MCF 10A (cell line): ENCODE data around the gene RASSF5. TPM values are rescaled to one million over a fixed set of nuclear protein-coding genes. Genes with fewer than 3 reads are reported as not detected.

Experiments
- BruUV-seq: library from RNA; stranded (reverse); fragments of 400-500 nt; replicated peaks from 2 replicates; lab custom pipeline; 2021; lab: Mats Ljungman, UMichigan
- CTCF ChIA-PET: fragments of 300-600 bp; sonication (Branson Sonifier 250); formaldehyde crosslinking; extraction: SDS; loops from one replicate; lab custom pipeline; 2021; ENCODE audit warnings: antibody characterized with exemption, inconsistent platforms; lab: Yijun Ruan, JAX
- POLR2A ChIA-PET: fragments of 300-600, 350-650 bp; sonication (Branson Sonifier 250); formaldehyde crosslinking; extraction: SDS; loops from one replicate; lab custom pipeline; 2020; ENCODE audit warnings: antibody characterized with exemption, inconsistent platforms; lab: Yijun Ruan, JAX
- DNase-seq: peaks from one replicate; pipeline ENCODE4 v3.0.0-alpha.2; 2018; ENCODE audit not compliant: unreplicated experiment
- H3K27ac Mint-ChIP-seq: one replicate; pipeline ENCODE4 v1.8.0; 2022; ENCODE audit warnings: mild to moderate bottlenecking, low read depth, mixed read lengths; ENCODE audit not compliant: unreplicated experiment
- H3K27me3 Mint-ChIP-seq: one replicate; pipeline ENCODE4 v1.8.0; 2022; ENCODE audit warnings: mixed read lengths; ENCODE audit not compliant: insufficient read depth, unreplicated experiment
- H3K36me3 Mint-ChIP-seq: one replicate; pipeline ENCODE4 v1.8.0; 2022; ENCODE audit warnings: mild to moderate bottlenecking, moderate library complexity, mixed read lengths; ENCODE audit not compliant: insufficient read depth, unreplicated experiment
- H3K4me1 Mint-ChIP-seq: one replicate; pipeline ENCODE4 v1.8.0; 2022; ENCODE audit warnings: mixed read lengths; ENCODE audit not compliant: insufficient read depth, unreplicated experiment
- H3K4me3 Mint-ChIP-seq: one replicate; pipeline ENCODE4 v1.8.0; 2022; ENCODE audit warnings: mild to moderate bottlenecking, moderate library complexity, mixed read lengths; ENCODE audit not compliant: unreplicated experiment
- H3K9me3 Mint-ChIP-seq: one replicate; pipeline ENCODE4 v1.8.0; 2022; ENCODE audit warnings: mixed read lengths; ENCODE audit not compliant: unreplicated experiment
- CTCF ChIP-seq: fragments of 200-600 bp; IDR thresholded peaks from one replicate; pipeline ENCODE4 v1.8.0; 2022; ENCODE audit warnings: antibody characterized with exemption, mild to moderate bottlenecking; ENCODE audit not compliant: unreplicated experiment
- intact Hi-C: fragments of 100-400 bp; cut with micrococcal nuclease; formaldehyde crosslinking; loops from 2 replicates; pipeline ENCODE4 v1.14.1; 2022
- total RNA-seq: library from RNA; stranded (reverse); gene quantifications from 2 replicates; pipeline ENCODE4 v1.2.3, GENCODE V29; 2022

RASSF5 gene
- total RNA-seq, 1 experiment from 2014 or later, result 8.3 TPM

GRCh38 chr1:206514813-206515387 lies 7.6 kb downstream of the RASSF5 start:
- TF ChIP-seq CTCF, result no peak
- no TSS peak for BruUV-seq
- H3K27ac Mint-ChIP-seq, result peak overlapping the region; percentile 99
- ChIA-PET POLR2A (interaction anchor here (0.6 to 2.1 kb wide), 8 partner anchors 9 to 146 kb away, joined by 3 to 13 read pairs (median 4); partner anchors contain the start of gene IKBKE), CTCF (interaction anchor here (0.7 to 2.3 kb wide), 9 partner anchors 9 to 211 kb away, joined by 3 to 15 read pairs (median 3); no protein-coding TSS in a partner anchor)
- H3K27me3 Mint-ChIP-seq, result no peaks in the 10 kb centered on the region
- intact Hi-C loops, result no loop called here
- no peaks in the 10 kb centered on the region for H3K36me3 Mint-ChIP-seq
- DNase-seq, result peak; percentile 70
- H3K4me1 Mint-ChIP-seq, result peaks cover 60% of the 10 kb centered on the region
- no peaks in the 10 kb centered on the region for H3K9me3 Mint-ChIP-seq
- peak overlapping the region; percentile 15 for H3K4me3 Mint-ChIP-seq

DNA sequence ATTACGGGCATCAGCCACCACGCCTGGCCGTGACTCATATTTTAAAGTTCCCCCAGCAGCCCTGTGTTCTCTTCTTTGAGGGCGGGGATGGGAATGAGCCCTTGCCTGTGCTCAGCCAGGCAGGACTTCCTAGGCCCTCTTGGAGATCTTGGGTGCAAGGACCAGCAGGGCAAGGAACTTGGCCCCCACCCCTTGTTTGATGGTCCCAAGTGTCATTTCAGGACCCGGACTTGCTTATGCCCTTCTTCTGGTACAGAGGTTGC lies 9.3 kb downstream of the RASSF5 start:
- no peaks in the 10 kb centered on the region for H3K27me3 Mint-ChIP-seq
- no peaks in the 10 kb centered on the region for H3K9me3 Mint-ChIP-seq
- TF ChIP-seq CTCF, result no peak
- intact Hi-C loops, result no loop called here
- H3K27ac Mint-ChIP-seq, result no peak overlapping the region
- peaks cover 46% of the 10 kb centered on the region for H3K4me1 Mint-ChIP-seq
- CTCF ChIA-PET, result interaction anchor here (0.6 to 3.7 kb wide), 7 partner anchors 11 to 91 kb away, joined by 3 to 19 read pairs (median 4); no protein-coding TSS in a partner anchor
- no peaks in the 10 kb centered on the region for H3K36me3 Mint-ChIP-seq
- BruUV-seq, result no TSS peak
- no peak overlapping the region for H3K4me3 Mint-ChIP-seq
- POLR2A ChIA-PET, result interaction anchor here (1.0 to 2.0 kb wide), 3 partner anchors 9 to 27 kb away, joined by 4 to 13 read pairs (median 4); partner anchors contain the start of gene RASSF5
- no peak for DNase-seq

DNA sequence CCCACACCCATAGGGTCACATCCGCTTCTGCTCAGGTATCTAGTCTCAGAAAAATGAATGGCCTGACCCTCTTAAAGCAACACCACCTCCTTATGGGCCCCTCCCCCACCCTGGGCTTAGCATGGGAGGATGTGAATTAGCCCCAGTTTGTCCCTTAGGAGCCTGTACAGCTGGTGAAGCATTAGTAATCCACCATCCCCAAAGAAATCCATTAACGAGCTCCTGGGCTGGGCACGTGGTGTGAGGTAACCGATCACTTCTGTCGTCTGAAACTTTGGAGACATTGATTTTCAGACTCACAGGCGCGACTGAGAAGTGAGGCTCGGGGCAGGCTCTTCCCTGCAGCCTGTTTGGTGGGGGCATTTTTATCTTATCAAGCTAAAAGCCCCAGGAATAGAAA lies 10.5 kb downstream of the RASSF5 start:
- CTCF ChIA-PET, result interaction anchor here (0.6 to 3.7 kb wide), 9 partner anchors 12 to 112 kb away, joined by 3 to 19 read pairs (median 3); no protein-coding TSS in a partner anchor
- intact Hi-C loops, result no loop called here
- BruUV-seq, result no TSS peak
- Mint-ChIP-seq H3K4me3 (no peak overlapping the region), H3K4me1 (peaks cover 34% of the 10 kb centered on the region), H3K9me3 (no peaks in the 10 kb centered on the region), H3K27me3 (no peaks in the 10 kb centered on the region), H3K36me3 (no peaks in the 10 kb centered on the region), H3K27ac (no peak overlapping the region)
- POLR2A ChIA-PET, result interaction anchor here (0.7 to 1.2 kb wide), 3 partner anchors 11 to 21 kb away, joined by 3 read pairs; partner anchors contain the start of gene RASSF5
- DNase-seq, result no peak
- TF ChIP-seq CTCF, result no peak

DNA sequence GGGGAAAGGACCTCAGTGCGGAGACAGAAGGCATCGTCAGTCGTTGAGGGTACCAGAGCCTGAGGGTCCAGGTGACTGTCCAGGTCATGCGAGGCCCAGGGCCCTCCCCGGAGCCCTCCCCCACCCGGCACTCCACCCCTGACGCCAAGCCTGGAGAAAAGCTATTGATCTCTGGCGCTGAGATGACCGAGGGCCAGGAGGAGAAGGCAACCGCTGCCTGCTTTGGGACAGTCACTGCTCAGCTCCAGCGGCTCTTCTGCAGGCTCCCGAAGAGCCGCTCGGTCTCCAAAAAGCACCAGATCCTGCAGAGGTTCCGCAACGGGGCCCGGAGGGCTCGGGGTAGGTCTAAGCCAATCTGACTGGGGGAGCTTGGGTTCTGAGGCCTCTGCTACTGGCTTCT lies 10.9 kb downstream of the RASSF5 start:
- TF ChIP-seq CTCF, result no peak
- Mint-ChIP-seq H3K4me3 (no peak overlapping the region), H3K27ac (no peak overlapping the region), H3K27me3 (no peaks in the 10 kb centered on the region), H3K36me3 (no peaks in the 10 kb centered on the region), H3K9me3 (no peaks in the 10 kb centered on the region), H3K4me1 (peaks cover 30% of the 10 kb centered on the region)
- ChIA-PET POLR2A (interaction anchor here (1.1 to 1.2 kb wide), 2 partner anchors 17 to 20 kb away, joined by 3 read pairs; no protein-coding TSS in a partner anchor), CTCF (interaction anchor here (1.1 to 3.7 kb wide), 6 partner anchors 12 to 68 kb away, joined by 3 to 19 read pairs (median 4); no protein-coding TSS in a partner anchor)
- no peak for DNase-seq
- BruUV-seq, result no TSS peak
- intact Hi-C loops, result no loop called here
